ENCODE data around the gene PIP5KL1.

PIP5KL1 gene

DNA sequence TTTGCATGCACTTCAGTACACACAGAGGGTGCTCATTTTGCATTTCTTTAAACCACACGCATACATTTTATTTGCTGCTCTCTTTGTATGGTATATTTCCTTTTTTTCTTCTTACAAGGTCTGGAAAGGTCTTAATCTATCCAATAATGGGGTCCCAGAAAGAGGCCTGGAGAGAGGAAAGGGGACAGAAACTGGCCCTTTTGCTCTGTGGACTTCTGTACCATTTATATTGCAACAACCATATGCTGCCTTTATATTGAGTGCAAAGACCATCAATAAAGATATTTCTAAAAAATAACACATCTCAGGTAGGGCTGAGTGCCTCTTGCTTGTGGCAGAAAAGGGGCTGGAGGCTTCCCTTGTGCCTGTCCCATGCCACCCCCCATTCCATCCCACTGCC, 22.6 kb upstream of the PIP5KL1 start:
- Histone ChIP-seq H3K27me3 (ENCODE audit: control insufficient read depth in 1 of 2, insufficient read depth in 1 of 2, low read length in 2 of 2) (no peaks in the 10 kb centered on the region), H3K14ac (ENCODE audit: low read length in 2 of 2) (no peak overlapping the region), H2AFZ (ENCODE audit: low read depth, low read length) (no peak overlapping the region), H4K91ac (ENCODE audit: low read length) (no peak overlapping the region), H4K8ac (ENCODE audit: low read length) (no peak overlapping the region), H3K4me1 (ENCODE audit: control insufficient read depth, insufficient read depth, low read depth, low read length) (peaks cover 24% of the 10 kb centered on the region), H3K79me1 (replicated peaks; ENCODE audit: low read length, poor library complexity, severe bottlenecking) (peaks cover 30% of the 10 kb centered on the region), H3K9ac (ENCODE audit: low read length) (no peak overlapping the region), H2AK5ac (ENCODE audit: low read length, severe bottlenecking) (no peak overlapping the region), H3K18ac (ENCODE audit: low read depth in 1 of 2, low read length in 2 of 2) (no peak overlapping the region), H3K4me2 (ENCODE audit: low read length, poor library complexity, severe bottlenecking) (no peak overlapping the region), H3K4me3 (ENCODE audit: insufficient read depth in 1 of 2, low read depth in 1 of 2, low read length in 2 of 2) (no peak overlapping the region), H2BK5ac (ENCODE audit: low read depth, low read length, poor library complexity, severe bottlenecking) (no peak overlapping the region), H3K36me3 (ENCODE audit: control insufficient read depth in 1 of 2, insufficient read depth in 2 of 2, low read depth in 1 of 2, low read length in 2 of 2) (peaks cover 5 to 20% of the 10 kb centered on the region in 2 experiments), H2BK12ac (ENCODE audit: low read length in 2 of 2) (no peak overlapping the region), H3K27ac (ENCODE audit: low read length, poor library complexity, severe bottlenecking) (no peak overlapping the region), H3K23ac (ENCODE audit: low read length in 2 of 2) (no peak overlapping the region), H2BK120ac (ENCODE audit: low read depth, low read length) (no peak overlapping the region), H3K4ac (ENCODE audit: low read depth in 1 of 2, low read length in 2 of 2) (no peak overlapping the region), H2BK15ac (ENCODE audit: low read depth, poor library complexity, severe bottlenecking) (no peak overlapping the region), H3K9me3 (ENCODE audit: control insufficient read depth, low read length) (no peaks in the 10 kb centered on the region)
- WGBS, result no CpG with 5 or more reads among the region's 1 CpG
- DNase-seq, result no peak

DNA sequence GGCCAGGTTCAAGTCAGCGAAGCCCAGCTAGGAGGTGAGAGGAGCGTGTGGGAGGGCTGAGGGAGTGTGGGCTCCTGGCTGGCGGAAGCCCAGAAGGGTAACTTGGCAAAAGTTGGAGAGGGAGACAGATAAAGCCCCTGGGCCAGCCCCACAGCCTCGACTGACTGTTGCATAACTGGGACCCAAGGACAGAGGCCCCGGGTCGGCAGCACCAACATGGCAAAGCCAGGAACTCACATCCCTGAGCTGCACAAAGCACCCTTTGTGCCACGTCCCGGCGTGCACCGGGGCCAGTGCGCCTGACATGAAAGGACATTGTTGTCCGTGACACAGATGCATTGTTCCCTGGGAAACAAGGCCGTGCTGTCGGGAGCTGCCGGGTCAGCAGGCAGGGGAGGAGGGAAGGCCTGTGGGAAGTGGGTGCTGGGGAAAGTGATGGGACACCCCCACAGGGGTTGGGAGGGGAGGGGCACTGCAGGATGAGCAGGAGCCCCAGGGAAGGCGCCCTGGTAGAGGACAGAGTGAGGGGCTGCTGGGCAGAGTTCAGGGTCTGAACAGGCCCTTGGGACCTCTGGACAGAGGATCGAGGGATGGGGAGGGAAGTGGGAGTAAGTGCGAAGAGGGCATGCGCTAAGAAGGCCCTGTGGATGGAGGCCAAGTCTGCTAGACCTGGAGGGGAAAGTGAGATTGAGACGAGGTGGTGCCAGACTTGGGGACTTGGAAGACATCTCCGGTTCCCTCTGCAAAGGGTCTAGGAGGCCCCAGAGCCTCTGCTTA, 20.1 kb upstream of the PIP5KL1 start:
- Histone ChIP-seq H3K27me3 (ENCODE audit: control insufficient read depth in 1 of 2, insufficient read depth in 1 of 2, low read length in 2 of 2) (no peaks in the 10 kb centered on the region), H3K4me1 (ENCODE audit: control insufficient read depth, insufficient read depth, low read depth, low read length) (peaks cover 23% of the 10 kb centered on the region), H2BK12ac (ENCODE audit: low read length in 2 of 2) (no peak overlapping the region), H3K9ac (ENCODE audit: low read length) (no peak overlapping the region), H3K9me3 (ENCODE audit: control insufficient read depth, low read length) (no peaks in the 10 kb centered on the region), H3K4ac (ENCODE audit: low read depth in 1 of 2, low read length in 2 of 2) (no peak overlapping the region), H3K36me3 (ENCODE audit: control insufficient read depth in 1 of 2, insufficient read depth in 2 of 2, low read depth in 1 of 2, low read length in 2 of 2) (peaks cover 14 to 31% of the 10 kb centered on the region in 2 experiments), H3K23ac (ENCODE audit: low read length in 2 of 2) (no peak overlapping the region), H2AFZ (ENCODE audit: low read depth, low read length) (no peak overlapping the region), H2AK5ac (ENCODE audit: low read length, severe bottlenecking) (no peak overlapping the region), H2BK15ac (ENCODE audit: low read depth, poor library complexity, severe bottlenecking) (no peak overlapping the region), H3K79me1 (replicated peaks; ENCODE audit: low read length, poor library complexity, severe bottlenecking) (peaks cover 29% of the 10 kb centered on the region), H3K27ac (ENCODE audit: low read length, poor library complexity, severe bottlenecking) (no peak overlapping the region), H2BK120ac (ENCODE audit: low read depth, low read length) (no peak overlapping the region), H3K4me3 (ENCODE audit: insufficient read depth in 1 of 2, low read depth in 1 of 2, low read length in 2 of 2) (no peak overlapping the region), H4K91ac (ENCODE audit: low read length) (no peak overlapping the region), H3K18ac (ENCODE audit: low read depth in 1 of 2, low read length in 2 of 2) (no peak overlapping the region), H3K14ac (ENCODE audit: low read length in 2 of 2) (no peak overlapping the region), H3K4me2 (ENCODE audit: low read length, poor library complexity, severe bottlenecking) (no peak overlapping the region), H4K8ac (ENCODE audit: low read length) (no peak overlapping the region), H2BK5ac (ENCODE audit: low read depth, low read length, poor library complexity, severe bottlenecking) (no peak overlapping the region)
- DNase-seq, result no peak
- WGBS, result 94% methylated on average over 21 of the region's 21 CpGs

DNA sequence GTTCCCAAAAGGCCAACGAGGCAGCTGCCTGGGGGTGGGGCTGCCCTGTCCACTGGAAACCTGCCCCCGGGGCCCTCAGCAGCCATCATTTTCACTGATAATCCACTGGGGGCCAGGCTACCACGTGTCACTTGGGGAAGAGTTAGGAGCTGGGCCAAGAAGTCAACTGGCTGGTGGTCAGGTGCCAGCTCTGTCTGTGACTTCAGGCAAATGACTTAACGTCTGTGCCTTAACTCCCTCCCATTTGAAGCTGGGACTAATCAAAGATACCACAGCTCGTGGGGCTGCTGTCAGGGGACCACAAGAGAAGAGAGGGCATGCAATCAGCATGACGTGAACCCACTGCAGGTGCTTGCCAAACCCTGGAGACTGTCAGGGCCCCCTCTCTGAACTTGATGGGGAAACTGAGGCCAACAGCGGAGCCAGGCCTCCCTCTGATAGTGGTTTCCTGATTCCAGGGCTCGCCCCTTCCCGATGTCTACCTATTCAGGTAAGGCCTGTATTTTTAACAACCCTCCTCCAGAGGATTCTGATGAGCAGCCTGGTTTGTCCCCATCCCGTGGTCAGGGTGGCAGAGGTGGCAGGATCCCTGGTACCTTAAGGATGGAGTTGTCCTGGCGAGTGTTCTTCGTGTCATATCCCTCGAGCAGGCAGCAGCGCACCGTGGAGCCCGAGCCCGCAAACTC, 19.4 kb upstream of the PIP5KL1 start:
- no peak overlapping the region for H3K23ac ChIP-seq (ENCODE audit: low read length in 2 of 2)
- no peak overlapping the region for H3K18ac ChIP-seq (ENCODE audit: low read depth in 1 of 2, low read length in 2 of 2)
- no peak overlapping the region for H4K91ac ChIP-seq (ENCODE audit: low read length)
- no peak overlapping the region for H2AK5ac ChIP-seq (ENCODE audit: low read length, severe bottlenecking)
- no peak for DNase-seq
- H3K79me1 ChIP-seq (replicated peaks; ENCODE audit: low read length, poor library complexity, severe bottlenecking), result peaks cover 28% of the 10 kb centered on the region
- H2BK120ac ChIP-seq (ENCODE audit: low read depth, low read length), result no peak overlapping the region
- no peaks in the 10 kb centered on the region for H3K27me3 ChIP-seq (ENCODE audit: control insufficient read depth in 1 of 2, insufficient read depth in 1 of 2, low read length in 2 of 2)
- WGBS, result 92% methylated on average over 17 of the region's 17 CpGs
- H3K4me2 ChIP-seq (ENCODE audit: low read length, poor library complexity, severe bottlenecking), result no peak overlapping the region
- no peaks in the 10 kb centered on the region for H3K9me3 ChIP-seq (ENCODE audit: control insufficient read depth, low read length)
- no peak overlapping the region for H2BK12ac ChIP-seq (ENCODE audit: low read length in 2 of 2)
- no peak overlapping the region for H3K4ac ChIP-seq (ENCODE audit: low read depth in 1 of 2, low read length in 2 of 2)
- H2BK5ac ChIP-seq (ENCODE audit: low read depth, low read length, poor library complexity, severe bottlenecking), result no peak overlapping the region
- H2BK15ac ChIP-seq (ENCODE audit: low read depth, poor library complexity, severe bottlenecking), result no peak overlapping the region
- no peak overlapping the region for H2AFZ ChIP-seq (ENCODE audit: low read depth, low read length)
- peaks cover 15% of the 10 kb centered on the region for H3K4me1 ChIP-seq (ENCODE audit: control insufficient read depth, insufficient read depth, low read depth, low read length)
- peaks cover 21 to 38% of the 10 kb centered on the region in 2 experiments for H3K36me3 ChIP-seq (ENCODE audit: control insufficient read depth in 1 of 2, insufficient read depth in 2 of 2, low read depth in 1 of 2, low read length in 2 of 2)
- H3K4me3 ChIP-seq (ENCODE audit: insufficient read depth in 1 of 2, low read depth in 1 of 2, low read length in 2 of 2), result no peak overlapping the region
- H3K27ac ChIP-seq (ENCODE audit: low read length, poor library complexity, severe bottlenecking), result no peak overlapping the region
- no peak overlapping the region for H3K14ac ChIP-seq (ENCODE audit: low read length in 2 of 2)
- no peak overlapping the region for H4K8ac ChIP-seq (ENCODE audit: low read length)
- H3K9ac ChIP-seq (ENCODE audit: low read length), result no peak overlapping the region

DNA sequence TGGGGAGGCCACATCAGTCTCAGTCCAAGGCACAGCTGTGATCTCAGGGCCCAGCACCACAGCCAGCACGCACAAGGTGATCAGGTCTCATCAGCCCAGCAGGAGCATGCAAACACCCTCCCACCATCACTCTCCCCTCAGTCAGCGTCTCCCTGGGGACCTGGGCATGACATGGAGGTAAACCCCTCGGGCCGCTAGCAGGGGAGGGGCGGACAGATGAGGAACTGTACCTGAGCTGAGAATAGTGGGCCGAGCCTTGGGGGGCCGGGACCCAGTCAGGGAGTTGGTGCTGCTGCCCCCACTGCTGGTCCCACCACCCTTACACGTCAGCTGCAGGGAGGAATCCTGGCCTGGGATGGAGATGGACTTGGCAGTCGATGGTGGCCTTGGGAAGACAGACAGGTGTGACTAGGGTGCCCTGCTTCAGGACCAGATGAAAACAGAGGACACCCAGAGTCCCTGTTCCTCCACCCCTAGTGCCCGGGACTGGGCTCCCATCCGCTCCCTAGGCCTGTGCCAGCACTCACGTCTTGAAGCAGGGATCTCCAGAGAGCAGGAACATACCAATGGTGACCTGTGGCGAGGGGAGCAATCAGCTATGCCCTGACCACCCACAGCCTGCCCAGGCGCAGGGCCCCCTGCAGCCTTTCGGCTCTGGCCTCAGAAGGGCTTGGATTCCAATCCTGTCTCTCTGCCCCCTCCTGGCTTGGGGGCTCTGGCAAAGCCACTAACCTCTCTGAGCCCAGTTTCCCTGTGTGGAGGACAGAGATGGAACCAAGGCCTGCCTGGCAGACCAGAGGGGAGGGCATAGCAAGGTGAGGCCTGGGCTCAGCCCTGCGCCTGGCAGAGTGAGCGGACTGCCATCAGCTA, 17.5 kb upstream of the PIP5KL1 start:
- H2AK5ac ChIP-seq (ENCODE audit: low read length, severe bottlenecking), result no peak overlapping the region
- no peak for DNase-seq
- no peak overlapping the region for H2BK5ac ChIP-seq (ENCODE audit: low read depth, low read length, poor library complexity, severe bottlenecking)
- H3K27ac ChIP-seq (ENCODE audit: low read length, poor library complexity, severe bottlenecking), result no peak overlapping the region
- peaks cover 6% of the 10 kb centered on the region for H3K4me1 ChIP-seq (ENCODE audit: control insufficient read depth, insufficient read depth, low read depth, low read length)
- H2AFZ ChIP-seq (ENCODE audit: low read depth, low read length), result no peak overlapping the region
- H3K9ac ChIP-seq (ENCODE audit: low read length), result no peak overlapping the region
- no peak overlapping the region for H4K8ac ChIP-seq (ENCODE audit: low read length)
- H3K4me3 ChIP-seq (ENCODE audit: insufficient read depth in 1 of 2, low read depth in 1 of 2, low read length in 2 of 2), result no peak overlapping the region
- no peaks in the 10 kb centered on the region for H3K27me3 ChIP-seq (ENCODE audit: control insufficient read depth in 1 of 2, insufficient read depth in 1 of 2, low read length in 2 of 2)
- peaks cover 15% of the 10 kb centered on the region for H3K79me1 ChIP-seq (replicated peaks; ENCODE audit: low read length, poor library complexity, severe bottlenecking)
- H3K14ac ChIP-seq (ENCODE audit: low read length in 2 of 2), result no peak overlapping the region
- no peak overlapping the region for H3K4me2 ChIP-seq (ENCODE audit: low read length, poor library complexity, severe bottlenecking)
- H2BK12ac ChIP-seq (ENCODE audit: low read length in 2 of 2), result no peak overlapping the region
- WGBS, result 91% methylated on average over 17 of the region's 17 CpGs
- no peak overlapping the region for H4K91ac ChIP-seq (ENCODE audit: low read length)
- no peak overlapping the region for H3K23ac ChIP-seq (ENCODE audit: low read length in 2 of 2)
- no peaks in the 10 kb centered on the region for H3K9me3 ChIP-seq (ENCODE audit: control insufficient read depth, low read length)
- H3K18ac ChIP-seq (ENCODE audit: low read depth in 1 of 2, low read length in 2 of 2), result no peak overlapping the region
- peaks cover 36 to 53% of the 10 kb centered on the region in 2 experiments for H3K36me3 ChIP-seq (ENCODE audit: control insufficient read depth in 1 of 2, insufficient read depth in 2 of 2, low read depth in 1 of 2, low read length in 2 of 2)
- no peak overlapping the region for H3K4ac ChIP-seq (ENCODE audit: low read depth in 1 of 2, low read length in 2 of 2)
- no peak overlapping the region for H2BK15ac ChIP-seq (ENCODE audit: low read depth, poor library complexity, severe bottlenecking)
- H2BK120ac ChIP-seq (ENCODE audit: low read depth, low read length), result no peak overlapping the region
